HUES6 (cell line): ENCODE measurements around the gene SSBP4.

Experiments used
- H3K27ac ChIP-seq: 2 replicates; pipeline ENCODE4 v1.7.0; 2013; ENCODE audit warnings: low read depth, mild to moderate bottlenecking, low read length, inconsistent platforms
- H3K27me3 ChIP-seq: 2 replicates; pipeline ENCODE4 v1.6.1; 2013; ENCODE audit warnings: low read length; ENCODE audit not compliant: control insufficient read depth, insufficient read depth
- H3K36me3 ChIP-seq: 2 replicates; pipeline ENCODE4 v1.6.1; 2013; ENCODE audit warnings: low read length; ENCODE audit not compliant: control insufficient read depth, insufficient read depth
- H3K4me1 ChIP-seq: 2 replicates; pipeline ENCODE4 v1.6.1; 2013; ENCODE audit warnings: low read length; ENCODE audit not compliant: control insufficient read depth, insufficient read depth
- H3K4me3 ChIP-seq: 2 replicates; pipeline ENCODE4 v1.5.1; 2013; ENCODE audit warnings: low read depth, low read length
- H3K9ac ChIP-seq: one replicate; pipeline ENCODE4 v1.6.1; 2013; ENCODE audit warnings: mild to moderate bottlenecking, low read length
- H3K9me3 ChIP-seq: 2 replicates; pipeline ENCODE4 v1.6.1; 2013; ENCODE audit warnings: low read depth, low read length; ENCODE audit not compliant: control insufficient read depth, insufficient read depth

Gene SSBP4

GRCh38 chr19:18465964-18466339 is 46.8 kb downstream of the SSBP4 start:
- Histone ChIP-seq H3K27ac (no peak overlapping the region), H3K4me3 (no peak overlapping the region), H3K9me3 (no peaks in the 10 kb centered on the region), H3K4me1 (peaks cover 16% of the 10 kb centered on the region), H3K36me3 (peaks cover 20% of the 10 kb centered on the region), H3K9ac (no peak overlapping the region), H3K27me3 (no peaks in the 10 kb centered on the region)

DNA sequence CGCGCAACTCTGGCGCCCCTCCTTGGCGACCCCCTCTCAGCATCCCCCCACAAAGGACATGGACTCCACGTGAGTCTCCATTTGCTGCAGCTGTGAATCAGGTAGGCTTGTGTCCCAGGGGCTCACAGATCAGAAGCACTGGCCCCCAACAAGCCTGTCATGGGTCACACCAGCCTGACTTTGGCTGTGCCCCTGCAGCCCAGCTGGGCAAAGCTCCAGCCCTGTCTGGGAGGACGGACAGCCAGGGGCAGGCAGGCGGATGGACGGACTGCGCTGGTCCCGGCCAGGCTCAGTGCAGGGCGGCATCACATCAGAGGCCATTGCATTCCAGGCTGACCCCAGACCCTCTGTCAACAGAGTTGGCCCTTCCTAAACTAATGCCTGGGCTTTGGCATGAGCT is 47.2 kb downstream of the SSBP4 start:
- H3K27ac ChIP-seq = no peak overlapping the region
- no peaks in the 10 kb centered on the region for H3K27me3 ChIP-seq
- no peak overlapping the region for H3K4me3 ChIP-seq
- H3K36me3 ChIP-seq = peaks cover 16% of the 10 kb centered on the region
- peaks cover 16% of the 10 kb centered on the region for H3K4me1 ChIP-seq
- H3K9me3 ChIP-seq = no peaks in the 10 kb centered on the region
- H3K9ac ChIP-seq = no peak overlapping the region

- H3K27ac ChIP-seq = no peak overlapping the region
- H3K4me1 ChIP-seq = peaks cover 16% of the 10 kb centered on the region
These were observed 48.8 kb downstream of the SSBP4 start for GRCh38 chr19:18467978-18468377.

DNA sequence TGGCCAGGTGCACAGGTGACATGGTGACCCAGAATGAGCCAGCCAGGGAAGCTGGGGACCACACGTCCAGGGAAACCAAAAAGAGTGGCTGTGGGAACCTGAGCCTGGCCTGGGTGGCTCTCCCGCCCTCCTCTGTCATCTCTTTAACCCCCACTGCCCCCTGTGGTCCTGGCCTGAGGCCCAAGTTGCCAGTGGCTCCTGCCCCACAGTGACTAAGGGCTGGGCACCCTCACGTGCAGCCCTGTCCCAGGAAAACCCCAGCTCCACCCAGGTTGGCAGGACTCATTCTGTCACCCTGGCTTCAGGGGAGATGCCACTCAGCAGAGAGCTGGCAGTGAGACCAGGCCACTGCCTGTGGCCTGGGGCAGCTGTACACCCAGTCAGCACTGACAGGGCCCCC is 49.3 kb downstream of the SSBP4 start:
- no peaks in the 10 kb centered on the region for H3K9me3 ChIP-seq
- no peak overlapping the region for H3K9ac ChIP-seq
- H3K4me1 ChIP-seq = peaks cover 16% of the 10 kb centered on the region
- H3K27ac ChIP-seq = no peak overlapping the region
- H3K27me3 ChIP-seq = no peaks in the 10 kb centered on the region
- H3K4me3 ChIP-seq = no peak overlapping the region
- peaks cover 12% of the 10 kb centered on the region; the same call in 1 of the 2 replicates for H3K36me3 ChIP-seq

More at GRCh38 chr19:18467978-18468377, 48.8 kb downstream of the SSBP4 start:
- Histone ChIP-seq H3K36me3 (peaks cover 12% of the 10 kb centered on the region; the same call in 1 of the 2 replicates), H3K4me3 (no peak overlapping the region), H3K9ac (no peak overlapping the region), H3K9me3 (no peaks in the 10 kb centered on the region), H3K27me3 (no peaks in the 10 kb centered on the region)

DNA sequence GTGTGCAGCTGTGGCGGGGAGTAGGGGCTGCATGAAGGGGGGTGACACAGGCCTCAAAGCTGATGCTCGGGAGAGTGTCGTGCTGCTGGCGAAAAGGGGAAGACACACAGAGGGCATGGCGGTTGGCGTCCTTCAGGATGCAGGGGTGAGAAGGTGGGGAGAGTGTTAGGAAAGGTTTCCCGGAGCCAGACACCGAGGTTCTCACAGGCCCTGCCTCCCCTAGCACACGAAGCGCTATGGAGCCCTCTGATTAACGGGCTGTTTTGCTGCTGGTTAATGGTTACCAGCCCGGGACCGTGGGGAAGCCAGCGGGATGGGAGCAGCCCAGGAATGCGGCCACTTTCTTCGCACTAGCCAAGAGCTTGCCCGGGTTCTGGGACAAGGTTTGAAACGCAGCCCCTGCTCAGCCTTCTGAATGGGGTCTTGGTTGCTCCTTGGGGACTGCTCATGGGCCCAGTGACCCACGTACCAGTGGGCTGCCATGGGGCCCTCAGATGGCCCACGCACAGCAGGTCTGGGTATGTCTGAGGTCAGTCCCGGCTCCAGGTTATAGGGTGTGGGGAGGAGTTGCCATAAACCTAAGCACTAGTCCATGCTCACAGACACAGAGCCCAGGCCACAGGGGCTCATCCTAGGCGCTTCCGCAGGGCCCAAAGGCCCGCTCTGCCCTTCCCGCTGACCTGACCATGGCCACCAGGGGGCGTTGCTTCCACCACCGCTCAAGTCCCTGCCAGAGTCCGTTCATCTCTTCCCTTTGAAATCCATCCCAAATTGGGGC is 50.1 kb downstream of the SSBP4 start:
- Histone ChIP-seq H3K4me1 (peaks cover 16% of the 10 kb centered on the region), H3K9me3 (no peaks in the 10 kb centered on the region), H3K9ac (no peak overlapping the region), H3K27me3 (no peaks in the 10 kb centered on the region), H3K27ac (no peak overlapping the region), H3K36me3 (peaks cover 10% of the 10 kb centered on the region; the same call in 1 of the 2 replicates), H3K4me3 (no peak overlapping the region)

- no peaks in the 10 kb centered on the region for H3K9me3 ChIP-seq
- no peaks in the 10 kb centered on the region for H3K27me3 ChIP-seq
- no peak overlapping the region for H3K27ac ChIP-seq
- H3K4me1 ChIP-seq = peaks cover 12% of the 10 kb centered on the region
- H3K4me3 ChIP-seq = no peak overlapping the region
- H3K36me3 ChIP-seq = no peaks in the 10 kb centered on the region
- no peak overlapping the region for H3K9ac ChIP-seq
These were observed 51.6 kb downstream of the SSBP4 start for GRCh38 chr19:18470787-18471186.

GRCh38 chr19:18473003-18473705 is 54.0 kb downstream of the SSBP4 start:
- Histone ChIP-seq H3K4me1 (peaks cover 12% of the 10 kb centered on the region), H3K9me3 (no peaks in the 10 kb centered on the region), H3K36me3 (no peaks in the 10 kb centered on the region), H3K27me3 (no peaks in the 10 kb centered on the region), H3K4me3 (no peak overlapping the region), H3K9ac (no peak overlapping the region), H3K27ac (no peak overlapping the region)

DNA sequence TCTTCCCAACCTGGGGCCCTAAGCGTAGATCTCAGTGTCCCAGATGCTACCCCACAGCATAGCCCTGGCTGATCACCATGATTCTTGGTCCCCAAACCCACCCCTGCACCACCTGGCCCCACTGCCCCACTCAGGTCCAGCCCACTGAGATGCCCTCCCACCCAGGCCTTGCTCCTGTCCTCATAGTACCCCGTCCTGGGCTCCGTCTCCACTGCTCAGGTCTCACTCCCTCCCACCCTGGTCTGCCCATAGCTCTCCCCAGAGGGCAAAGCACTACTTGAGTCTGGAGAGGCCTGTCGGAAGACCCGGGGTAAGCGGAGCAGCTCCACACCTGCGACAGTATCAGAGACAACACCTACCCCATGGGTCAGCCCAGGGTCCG is 54.5 kb downstream of the SSBP4 start:
- Histone ChIP-seq H3K9me3 (no peaks in the 10 kb centered on the region), H3K9ac (no peak overlapping the region), H3K27ac (no peak overlapping the region), H3K36me3 (no peaks in the 10 kb centered on the region), H3K4me3 (no peak overlapping the region), H3K4me1 (peaks cover 13% of the 10 kb centered on the region), H3K27me3 (no peaks in the 10 kb centered on the region)

- Histone ChIP-seq H3K27ac (no peak overlapping the region), H3K36me3 (no peaks in the 10 kb centered on the region), H3K27me3 (no peaks in the 10 kb centered on the region), H3K4me1 (peaks cover 17% of the 10 kb centered on the region), H3K9ac (no peak overlapping the region), H3K9me3 (no peaks in the 10 kb centered on the region), H3K4me3 (no peak overlapping the region)
These were observed 55.2 kb downstream of the SSBP4 start for GRCh38 chr19:18474366-18474887.

DNA sequence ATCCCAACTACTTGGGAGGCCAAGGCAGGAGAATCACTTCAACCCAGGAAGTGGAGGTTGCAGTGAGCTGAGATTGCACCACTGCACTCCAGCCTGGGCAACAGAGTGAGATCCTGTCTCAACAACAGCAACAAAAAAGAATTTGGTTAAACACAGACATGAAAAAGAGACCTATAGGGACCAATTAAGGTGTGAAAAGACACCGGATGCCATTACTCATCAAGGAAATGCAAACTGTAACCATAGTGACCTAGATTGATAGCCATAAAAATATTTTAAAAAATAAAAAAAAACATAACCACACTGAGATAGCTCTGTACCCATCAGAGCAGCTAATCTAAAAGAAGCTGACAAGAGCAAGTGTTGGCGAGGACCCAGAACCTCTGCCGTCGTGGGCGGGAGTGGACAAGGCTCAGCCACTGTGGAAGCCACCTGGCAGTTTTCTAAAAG is 55.8 kb downstream of the SSBP4 start:
- Histone ChIP-seq H3K36me3 (no peaks in the 10 kb centered on the region), H3K27ac (no peak overlapping the region), H3K27me3 (no peaks in the 10 kb centered on the region)

DNA sequence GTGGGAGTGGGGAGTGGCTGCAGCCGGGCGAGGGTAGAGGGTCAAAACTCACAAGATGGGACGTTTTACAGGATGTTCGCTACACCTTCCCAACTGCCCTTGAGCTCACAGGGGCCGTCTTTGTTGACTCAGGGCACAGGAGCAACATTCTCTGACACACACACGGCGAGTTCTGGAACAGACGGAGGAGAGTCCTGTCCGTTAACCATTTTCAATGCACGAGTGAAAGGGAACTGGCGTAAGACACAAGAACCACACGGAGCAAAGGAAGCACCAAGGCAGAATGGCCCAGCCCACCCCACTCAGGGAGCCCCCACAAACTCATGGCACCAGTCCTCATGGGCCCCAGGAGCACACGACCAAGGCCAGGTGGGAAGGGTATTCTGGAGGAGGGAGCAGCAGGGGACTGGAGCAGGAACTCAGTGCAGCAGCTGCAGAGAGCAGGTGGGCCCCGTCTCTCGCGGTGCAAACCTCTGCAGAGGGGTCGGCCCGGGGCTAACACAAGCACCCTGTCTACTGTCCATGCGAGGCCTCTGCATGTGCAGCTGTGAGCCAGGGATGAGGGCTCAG is 56.6 kb downstream of the SSBP4 start:
- Histone ChIP-seq H3K36me3 (no peaks in the 10 kb centered on the region), H3K4me1 (peaks cover 6% of the 10 kb centered on the region; the same call in 1 of the 2 replicates), H3K9ac (no peak overlapping the region), H3K27me3 (no peaks in the 10 kb centered on the region), H3K4me3 (no peak overlapping the region), H3K27ac (no peak overlapping the region), H3K9me3 (no peaks in the 10 kb centered on the region)

More for the DNA sequence above, 55.8 kb downstream of the SSBP4 start:
- peaks cover 13% of the 10 kb centered on the region for H3K4me1 ChIP-seq
- no peaks in the 10 kb centered on the region for H3K9me3 ChIP-seq
- no peak overlapping the region for H3K9ac ChIP-seq
- no peak overlapping the region for H3K4me3 ChIP-seq
